ENCODE measurements around the gene ENG.

Gene ENG

DNA sequence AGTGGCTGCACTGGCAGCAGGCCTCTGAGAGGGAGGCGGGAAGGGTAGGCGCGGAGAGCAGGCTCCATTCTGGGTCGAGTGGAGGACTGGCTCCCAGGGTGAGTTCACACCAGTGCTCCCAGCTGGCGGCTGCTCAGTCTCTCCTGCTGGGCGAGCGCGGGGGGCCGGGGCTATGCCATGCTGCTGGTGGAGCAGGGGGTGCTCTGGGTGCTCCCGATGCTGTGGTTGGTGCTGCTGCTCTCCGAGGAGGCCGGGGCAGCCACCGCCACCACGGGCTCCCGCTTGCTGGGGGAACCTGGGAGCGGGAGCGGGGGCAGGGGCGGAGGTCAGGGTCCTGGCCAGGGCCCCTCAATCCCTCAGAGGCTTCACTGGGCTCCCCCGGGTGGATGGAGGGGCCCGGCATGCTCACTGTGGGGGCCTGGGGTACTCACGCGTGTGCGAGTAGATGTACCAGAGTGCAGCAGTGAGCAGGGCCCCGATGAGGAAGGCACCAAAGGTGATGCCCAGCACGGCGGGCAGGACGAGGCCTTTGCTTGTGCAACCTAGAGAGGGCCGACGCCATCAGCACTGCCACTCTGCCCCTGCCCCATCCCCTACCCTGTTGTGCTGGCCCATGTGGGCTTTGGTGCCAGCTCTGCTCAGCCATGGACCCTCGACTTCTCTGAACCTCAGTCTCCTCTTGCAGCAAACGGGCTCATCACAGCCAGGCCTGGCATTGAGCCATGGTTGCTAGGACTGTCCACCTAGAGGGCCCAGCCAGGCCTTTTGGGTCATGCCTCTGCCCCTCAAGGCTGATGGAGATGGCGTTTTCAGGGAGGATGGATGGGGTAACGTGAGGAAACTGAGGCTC, 38.7 kb downstream of the ENG start:
- no peak for DNase-seq (ENCODE audit: low read depth in 1 of 2, low spot score in 1 of 2)

DNA sequence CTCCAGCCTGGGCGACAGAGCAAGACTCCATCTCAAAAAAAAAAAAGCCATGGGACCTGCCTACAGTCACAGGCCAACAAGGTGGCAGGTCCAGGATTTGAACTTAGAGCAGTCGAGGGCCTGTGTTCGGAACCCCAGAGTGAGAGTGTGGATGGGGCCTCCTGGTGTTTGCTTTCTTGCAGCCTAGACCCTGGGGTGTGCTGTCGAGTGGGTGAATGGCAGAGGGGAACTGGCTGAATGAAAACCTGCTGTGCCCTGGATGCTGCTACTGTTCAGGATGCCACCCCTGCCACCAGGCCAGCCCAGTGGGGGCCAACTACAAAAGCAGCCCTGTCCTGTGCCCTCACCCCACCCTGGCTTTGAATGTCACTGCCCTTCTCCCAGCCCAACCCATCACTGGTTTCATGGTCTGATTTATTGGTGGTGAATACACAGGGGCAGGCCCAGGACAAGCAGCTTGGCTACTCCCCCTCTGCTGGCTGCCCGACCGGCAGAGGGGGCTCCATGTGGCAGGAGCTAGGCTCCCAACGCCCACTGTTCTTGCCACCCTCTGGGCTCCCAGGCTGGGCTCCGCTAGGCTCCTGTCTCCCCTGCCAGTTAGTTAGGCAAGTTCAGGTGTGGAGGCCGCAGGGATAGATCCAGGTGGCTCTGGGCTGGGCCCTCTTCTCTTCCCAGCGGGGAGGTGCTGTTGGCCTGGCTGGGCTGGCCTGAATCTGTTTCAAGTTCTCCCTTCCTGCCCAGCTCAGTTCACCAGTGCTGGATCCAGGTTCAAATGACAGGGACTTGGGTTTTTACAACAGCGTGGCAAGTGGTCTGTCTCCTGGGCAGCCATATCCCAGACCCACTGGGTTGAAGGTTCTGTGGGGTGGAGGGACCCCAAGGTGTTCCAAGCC, 39.6 kb downstream of the ENG start:
- DNase-seq (ENCODE audit: low read depth in 1 of 2, low spot score in 1 of 2) = no peak

DNA sequence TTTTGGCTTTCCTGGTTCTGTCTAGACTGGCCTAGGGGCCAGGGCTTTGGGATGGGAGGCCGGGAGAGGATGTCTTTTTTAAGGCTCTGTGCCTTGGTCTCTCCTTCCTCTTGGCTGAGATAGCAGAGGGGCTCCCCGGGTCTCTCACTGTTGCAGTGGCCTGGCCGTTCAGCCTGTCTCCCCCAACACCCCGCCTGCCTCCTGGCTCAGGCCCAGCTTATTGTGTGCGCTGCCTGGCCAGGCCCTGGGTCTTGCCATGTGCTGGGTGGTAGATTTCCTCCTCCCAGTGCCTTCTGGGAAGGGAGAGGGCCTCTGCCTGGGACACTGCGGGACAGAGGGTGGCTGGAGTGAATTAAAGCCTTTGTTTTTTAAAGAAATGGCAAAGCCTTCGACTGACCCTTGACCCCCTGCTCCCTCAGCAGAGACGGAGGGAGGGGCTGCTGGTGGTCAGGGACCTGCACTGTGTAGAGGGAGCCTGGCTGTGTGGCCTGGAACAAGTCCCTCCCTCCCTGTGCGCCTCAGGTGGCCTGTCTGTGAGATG, 40.7 kb downstream of the ENG start:
- DNase-seq (ENCODE audit: low read depth in 1 of 2, low spot score in 1 of 2) = no peak

DNA sequence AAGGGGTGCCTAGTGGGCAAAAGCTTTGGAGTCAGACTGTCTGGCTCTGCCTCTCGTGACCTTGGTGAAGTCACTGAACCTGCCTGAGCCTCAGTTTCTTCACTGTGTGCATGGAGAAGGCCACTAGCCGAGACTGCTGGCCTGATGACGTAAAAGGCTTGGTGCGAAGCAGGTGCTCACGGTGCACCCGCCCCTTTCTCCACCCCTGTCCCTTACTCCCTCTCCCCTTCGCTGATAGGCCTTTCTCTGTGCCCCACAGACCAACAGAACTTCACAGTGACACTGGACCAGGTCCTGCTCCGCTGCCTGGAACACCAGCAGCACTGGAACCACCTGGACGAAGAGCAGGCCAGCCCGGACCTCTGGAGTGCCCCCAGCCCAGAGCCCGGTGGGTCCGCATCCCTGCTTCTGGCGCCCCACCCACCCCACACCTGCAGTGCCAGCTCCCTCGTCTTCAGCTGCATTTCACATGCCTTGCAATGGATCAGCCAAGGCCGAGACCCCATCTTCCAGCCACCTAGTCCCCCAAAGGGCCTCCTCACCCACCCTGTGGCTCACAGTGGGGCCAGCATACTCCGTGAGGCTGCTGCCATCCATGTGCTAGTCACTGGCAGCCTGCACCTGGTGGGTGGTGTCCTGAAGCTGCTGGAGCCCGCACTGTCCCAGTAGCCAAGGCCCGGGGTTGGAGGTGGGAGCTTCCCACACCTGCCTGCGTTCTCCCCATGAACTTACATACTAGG, 41.4 kb downstream of the ENG start:
- DNase-seq (ENCODE audit: low read depth in 1 of 2, low spot score in 1 of 2) = no peak

DNA sequence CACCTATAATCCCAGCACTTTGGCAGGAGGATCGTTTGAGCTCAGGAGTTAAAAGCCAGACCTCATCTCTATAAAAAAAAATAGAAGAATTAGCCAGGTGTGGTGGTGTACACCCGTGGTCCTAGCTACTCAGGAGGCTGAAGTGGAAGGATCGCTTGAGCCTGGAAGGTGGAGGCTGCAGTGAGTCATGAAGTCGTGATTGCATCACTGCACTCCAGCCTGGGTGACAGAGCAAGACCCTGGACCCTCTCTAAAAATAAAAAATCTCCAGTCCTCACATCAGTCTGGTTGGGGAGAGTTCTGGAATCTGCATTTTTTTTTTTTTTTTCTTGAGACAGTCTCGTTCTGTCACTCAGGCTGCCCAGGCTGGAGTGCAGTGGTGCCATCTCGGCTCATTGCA, 42.4 kb downstream of the ENG start:
- no peak for DNase-seq (ENCODE audit: low read depth in 1 of 2, low spot score in 1 of 2)

DNA sequence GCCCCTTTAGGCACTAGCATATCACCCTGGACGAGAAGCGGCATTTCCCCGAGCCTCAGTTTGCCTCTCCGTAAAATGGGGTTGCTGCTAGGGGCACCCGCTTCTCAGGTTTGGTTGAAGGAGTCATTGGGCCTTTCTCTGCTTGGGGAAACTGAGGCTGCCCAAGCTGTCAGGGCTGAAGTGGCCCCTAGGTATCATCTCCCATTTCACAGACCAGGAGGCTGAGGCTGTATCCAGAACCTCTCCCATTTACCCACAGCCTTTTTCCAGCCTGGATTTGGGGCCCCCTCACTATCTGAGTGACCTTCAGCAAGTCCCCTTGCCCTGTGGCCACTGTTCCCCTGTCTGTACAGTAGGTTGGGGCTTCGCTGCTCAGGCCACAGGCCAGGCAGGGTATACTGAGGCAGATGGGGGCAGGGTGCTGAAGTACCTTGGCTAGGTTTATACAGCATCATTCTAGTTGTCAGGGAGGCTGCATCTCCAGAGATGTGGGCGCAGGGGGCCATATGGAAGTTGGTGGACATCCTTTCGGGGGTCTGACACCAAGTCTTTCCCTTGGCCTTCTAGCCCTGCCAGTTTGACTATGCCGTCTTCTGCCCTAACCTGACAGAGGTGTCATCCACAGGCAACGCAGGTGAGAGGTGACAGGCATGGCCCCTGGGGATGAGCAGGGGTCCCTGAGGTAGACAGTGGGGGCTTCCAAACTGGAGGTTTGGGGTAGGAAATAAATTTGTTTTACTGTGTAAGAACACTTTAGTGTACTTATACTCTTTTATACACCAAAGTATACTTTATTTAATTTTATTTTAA, 43.9 kb downstream of the ENG start:
- no peak for DNase-seq (ENCODE audit: low read depth in 1 of 2, low spot score in 1 of 2)

DNA sequence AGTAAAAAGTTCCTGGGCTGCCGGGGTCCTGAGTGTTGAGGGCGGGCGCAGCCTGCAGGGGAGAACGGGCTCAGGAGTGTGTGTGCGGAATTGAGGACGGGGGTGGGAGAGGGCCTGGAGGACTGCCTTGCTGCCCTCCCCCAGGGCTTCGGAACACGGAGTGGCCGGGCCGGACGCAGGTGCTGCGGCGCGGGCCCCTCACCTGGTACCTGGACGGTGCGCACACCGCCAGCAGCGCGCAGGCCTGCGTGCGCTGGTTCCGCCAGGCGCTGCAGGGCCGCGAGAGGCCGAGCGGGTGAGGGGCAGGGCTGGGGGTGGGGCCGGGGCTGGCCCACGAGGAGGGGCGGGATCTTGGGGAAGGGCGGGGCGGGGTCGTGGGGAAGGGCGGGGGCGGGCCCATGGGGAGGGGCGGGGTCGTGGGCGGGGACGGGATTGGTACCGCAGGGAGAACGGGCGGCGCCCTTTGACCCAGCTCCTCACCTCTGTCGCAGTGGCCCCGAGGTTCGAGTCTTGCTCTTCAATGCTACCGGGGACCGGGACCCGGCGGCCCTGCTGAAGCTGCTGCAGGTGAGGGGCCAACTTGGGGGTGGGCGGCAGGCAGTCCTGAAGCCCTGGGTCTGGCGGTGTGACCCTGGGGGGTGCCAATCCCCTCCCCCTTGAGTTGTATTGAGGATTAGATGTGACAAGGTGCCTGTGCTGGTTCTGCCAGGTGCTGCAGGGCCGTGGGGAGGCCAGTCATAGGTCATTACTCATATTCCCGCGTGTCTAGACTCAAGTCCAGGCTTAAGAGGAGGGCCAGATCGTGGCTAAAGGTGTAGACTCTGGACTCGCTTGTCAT, 44.7 kb downstream of the ENG start:
- DNase-seq (ENCODE audit: low read depth in 1 of 2, low spot score in 1 of 2) = no peak

DNA sequence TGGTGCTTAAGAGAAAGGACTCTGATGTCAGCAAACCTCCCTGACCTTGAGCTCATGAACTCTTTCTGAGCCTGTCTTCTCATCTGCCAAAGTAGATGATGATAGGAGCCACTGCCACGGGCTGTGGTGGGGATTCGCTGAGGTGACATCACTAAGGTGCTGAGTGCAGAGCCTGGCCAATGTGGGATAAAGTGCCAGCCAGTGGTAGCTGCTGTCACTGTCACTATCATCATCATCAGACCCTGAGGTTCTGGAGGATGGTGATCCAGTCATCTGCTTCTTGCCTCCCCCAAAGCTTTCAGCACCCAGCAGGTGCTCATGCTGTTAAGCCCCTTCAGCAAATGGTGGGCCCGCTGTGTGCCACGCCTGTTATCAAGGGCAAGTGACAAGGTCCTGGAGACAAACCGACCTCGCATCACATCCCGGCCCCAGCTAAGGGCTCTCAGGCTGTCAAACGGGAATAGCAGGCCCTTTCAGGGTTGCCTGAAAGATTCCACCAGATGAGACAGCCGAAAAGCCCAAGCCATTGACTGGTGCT, 45.4 kb downstream of the ENG start:
- no peak for DNase-seq (ENCODE audit: low read depth in 1 of 2, low spot score in 1 of 2)

DNA sequence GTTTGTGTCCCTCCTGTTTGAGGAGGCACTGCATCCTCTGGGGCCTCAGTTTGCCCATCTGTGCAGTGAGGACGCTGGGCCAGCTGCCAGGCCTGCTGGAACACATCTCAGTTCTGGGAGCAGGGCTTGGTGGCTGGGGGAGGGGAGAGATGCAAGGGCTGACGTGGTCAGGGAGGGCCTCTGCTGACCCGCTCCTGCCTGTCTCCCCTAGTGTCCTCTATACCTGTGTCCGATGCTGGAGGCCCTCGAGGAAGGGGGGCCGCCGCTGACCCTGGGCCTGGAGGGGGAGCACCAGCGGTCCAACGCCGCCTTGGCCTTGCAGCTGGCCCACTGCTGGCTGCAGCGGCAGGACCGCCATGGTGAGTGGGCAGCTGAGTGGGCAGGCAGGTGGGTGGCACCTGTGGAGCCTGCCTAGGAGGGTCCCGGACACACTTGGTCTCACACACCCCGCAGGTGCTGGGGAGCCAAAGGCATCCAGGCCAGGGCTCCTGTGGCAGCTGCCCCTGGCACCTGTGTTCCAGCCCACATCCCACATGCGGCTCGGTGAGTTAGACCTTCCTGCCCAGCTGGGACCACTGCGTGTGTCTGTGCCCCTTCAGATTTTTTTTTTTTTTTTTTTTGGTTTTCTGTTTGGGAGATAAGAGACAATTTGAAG, 46.0 kb downstream of the ENG start:
- DNase-seq (ENCODE audit: low read depth in 1 of 2, low spot score in 1 of 2) = no peak

DNA sequence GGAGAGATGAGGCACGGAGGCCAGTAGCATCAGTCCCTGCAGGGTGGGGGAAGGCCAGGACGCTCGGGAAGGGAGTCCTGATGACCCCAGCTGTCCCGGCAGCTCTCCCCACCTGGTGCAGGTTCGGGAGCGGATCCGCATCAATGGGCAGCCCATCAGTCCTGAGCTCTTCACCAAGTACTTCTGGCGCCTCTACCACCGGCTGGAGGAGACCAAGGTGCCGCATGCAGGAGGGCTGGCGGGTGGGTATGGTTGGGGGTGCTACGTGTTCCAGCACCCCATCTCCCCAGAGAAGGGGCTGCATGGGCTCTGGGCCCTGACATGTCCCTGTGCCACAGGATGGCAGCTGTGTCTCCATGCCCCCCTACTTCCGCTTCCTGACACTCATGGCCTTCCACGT, 47.6 kb downstream of the ENG start:
- DNase-seq (ENCODE audit: low read depth in 1 of 2, low spot score in 1 of 2) = no peak

DNA sequence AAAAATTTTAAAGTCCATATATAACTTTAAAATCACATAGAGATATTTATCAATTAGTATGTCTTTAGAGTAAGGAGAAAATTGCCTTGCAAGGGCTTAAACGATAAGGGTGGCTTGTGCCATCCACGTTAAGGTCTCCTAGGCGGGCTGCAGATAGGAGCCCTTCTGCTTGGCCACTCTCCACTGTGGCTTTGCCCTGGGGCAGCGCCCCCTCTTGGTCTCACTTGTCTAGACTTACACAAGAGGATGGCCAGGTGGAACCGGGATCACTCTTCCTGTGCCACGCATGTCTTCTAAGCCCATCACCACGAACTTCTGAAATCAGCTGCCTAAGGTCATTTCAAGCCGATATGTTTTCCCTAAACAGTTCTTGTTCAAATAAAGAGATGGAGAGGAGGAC, 48.8 kb downstream of the ENG start:
- no peak for DNase-seq (ENCODE audit: low read depth in 1 of 2, low spot score in 1 of 2)

DNA sequence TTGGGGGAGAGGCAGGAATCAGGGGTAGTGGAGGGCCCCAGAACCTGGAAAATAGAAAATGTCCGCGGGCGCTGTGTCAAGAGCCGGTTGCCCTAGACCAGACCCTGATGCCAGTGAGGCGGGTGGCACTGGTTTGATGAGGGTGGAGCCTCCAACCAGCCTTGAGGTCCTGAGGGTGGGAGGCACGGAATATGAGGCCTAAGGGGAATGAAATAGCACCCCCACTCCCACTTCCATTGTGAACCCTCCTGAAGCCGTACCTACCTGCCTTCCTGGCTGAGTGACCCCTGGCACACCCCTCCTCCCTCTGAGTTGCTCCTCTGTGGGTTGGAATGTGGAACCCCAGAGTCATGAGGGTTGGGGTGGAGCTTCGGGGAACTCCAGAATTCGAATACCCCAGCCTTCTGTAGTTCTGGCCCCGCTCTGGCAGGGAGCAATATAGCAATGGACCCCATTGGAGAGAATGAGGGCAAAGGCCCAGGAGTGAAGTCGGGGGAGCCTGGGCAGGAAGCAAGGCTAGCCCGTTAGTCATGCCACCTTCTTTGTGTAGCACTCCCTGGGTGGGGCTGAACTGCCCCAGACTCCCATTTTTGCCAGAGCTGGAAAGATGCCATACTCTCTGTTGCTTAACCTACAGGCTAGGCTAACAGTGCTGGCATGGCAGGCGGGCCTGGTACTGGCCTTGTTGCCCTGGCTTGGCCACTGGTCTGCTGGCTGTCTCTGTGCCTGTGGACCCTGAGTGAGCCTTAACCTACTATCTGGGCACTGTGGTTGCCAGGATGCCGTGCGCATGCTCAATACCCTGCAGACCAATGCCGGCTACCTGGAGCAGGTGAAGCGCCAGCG, 50.7 kb downstream of the ENG start:
- DNase-seq (ENCODE audit: low read depth in 1 of 2, low spot score in 1 of 2) = no peak

DNA sequence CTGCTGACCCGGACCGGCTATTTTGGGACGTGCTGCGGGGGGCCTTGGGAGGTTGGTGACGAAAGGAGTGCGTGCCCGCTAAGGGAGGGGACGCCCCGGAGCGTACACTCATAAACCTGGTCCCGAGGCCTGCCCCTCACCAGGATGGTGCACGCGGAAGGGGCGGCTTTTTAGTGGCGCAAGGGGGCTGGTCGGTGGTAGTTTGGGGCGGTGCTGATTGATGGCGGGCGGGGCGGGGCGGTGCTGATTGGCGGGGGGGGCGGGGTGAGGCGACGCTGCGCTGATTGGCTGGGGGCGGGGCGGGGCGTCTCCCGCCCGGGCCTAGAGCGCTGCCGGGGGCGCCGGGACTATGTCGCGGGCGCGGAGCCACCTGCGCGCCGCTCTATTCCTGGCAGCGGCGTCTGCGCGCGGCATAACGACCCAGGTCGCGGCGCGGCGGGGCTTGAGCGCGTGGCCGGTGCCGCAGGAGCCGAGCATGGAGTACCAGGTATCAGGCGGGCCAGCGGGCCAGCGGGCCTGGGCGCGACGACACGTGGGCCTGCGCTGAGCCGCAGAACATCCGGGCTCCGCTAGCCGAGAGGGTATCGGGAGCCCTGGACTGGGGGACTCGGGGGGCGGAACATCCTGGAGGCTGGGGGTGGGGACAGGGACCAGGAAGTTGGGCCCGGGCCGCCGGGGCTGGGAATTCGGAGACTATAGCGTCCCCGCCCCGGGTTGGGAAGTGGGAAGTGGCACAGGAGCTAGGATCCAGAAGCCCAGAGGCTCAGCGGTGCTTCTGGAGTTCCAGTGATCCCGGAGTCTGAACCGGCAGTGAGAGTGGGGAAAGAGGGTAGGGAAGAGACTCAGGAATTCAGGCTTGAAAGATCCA, 51.6 kb downstream of the ENG start, which contains the start of gene FPGS:
FPGS (plus strand) TSS at position 307 of the 868 bp plus-strand sequence; CDS start at position 350, 43 bp downstream.
- peak; percentile 58 to 73 for DNase-seq (ENCODE audit: low read depth in 1 of 2, low spot score in 1 of 2)

DNA sequence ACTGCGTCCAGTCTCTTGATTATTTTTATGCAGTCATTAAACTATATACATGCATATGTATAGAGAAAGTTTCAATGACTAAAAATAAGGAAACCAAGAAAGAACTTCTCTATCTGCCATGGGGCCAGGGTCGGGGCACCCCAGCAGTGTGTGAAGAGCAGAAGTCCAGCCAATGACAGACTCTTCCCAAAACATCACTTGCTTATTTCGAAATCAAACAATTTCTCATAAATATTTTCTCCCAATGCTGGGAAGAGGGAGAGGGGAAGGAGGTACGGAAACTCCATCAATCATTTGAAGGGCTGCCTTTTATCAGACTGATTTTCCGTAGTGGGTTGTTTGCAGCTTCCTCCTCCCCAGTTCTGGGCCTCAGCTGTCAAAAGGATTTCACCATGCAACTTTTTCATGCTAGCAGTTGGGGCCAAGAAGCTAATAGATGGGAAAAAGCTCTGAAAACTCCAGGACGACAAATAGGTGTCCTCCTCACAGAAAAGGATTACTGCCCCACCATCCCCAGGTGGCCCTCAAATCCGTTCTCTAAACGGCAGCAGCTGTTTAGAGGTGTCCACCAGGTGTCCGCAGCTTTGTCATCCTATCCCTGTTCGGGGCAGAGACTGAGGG, 52.4 kb downstream of the ENG start:
- DNase-seq (ENCODE audit: low read depth in 1 of 2, low spot score in 1 of 2) = no peak

DNA sequence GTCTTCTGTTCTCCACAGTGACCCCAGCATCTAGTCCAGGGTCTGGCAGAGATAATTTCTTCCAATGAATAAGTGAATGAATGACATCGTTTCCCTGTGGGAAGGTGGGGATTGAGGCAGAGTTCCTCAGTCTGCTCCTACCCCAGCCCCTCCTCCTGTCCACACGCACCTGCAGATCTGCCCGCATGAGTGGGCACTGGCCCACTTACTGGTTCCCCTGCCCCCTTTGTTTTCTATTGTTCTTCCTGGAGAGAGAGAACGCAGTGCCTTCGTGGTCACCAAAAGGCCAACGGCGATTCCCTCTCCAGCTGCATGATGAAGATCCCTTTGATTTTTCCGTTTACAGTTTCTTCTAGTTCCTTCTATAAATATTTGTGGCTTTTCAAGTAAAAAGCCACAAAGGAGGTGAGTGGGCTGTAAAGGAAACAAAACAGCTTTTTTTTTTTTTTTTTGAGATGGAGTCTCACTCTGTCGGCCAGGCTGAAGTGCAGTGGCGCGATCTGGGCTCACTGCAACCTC, 57.5 kb downstream of the ENG start:
- no peak for DNase-seq (ENCODE audit: low read depth in 1 of 2, low spot score in 1 of 2)

DNA sequence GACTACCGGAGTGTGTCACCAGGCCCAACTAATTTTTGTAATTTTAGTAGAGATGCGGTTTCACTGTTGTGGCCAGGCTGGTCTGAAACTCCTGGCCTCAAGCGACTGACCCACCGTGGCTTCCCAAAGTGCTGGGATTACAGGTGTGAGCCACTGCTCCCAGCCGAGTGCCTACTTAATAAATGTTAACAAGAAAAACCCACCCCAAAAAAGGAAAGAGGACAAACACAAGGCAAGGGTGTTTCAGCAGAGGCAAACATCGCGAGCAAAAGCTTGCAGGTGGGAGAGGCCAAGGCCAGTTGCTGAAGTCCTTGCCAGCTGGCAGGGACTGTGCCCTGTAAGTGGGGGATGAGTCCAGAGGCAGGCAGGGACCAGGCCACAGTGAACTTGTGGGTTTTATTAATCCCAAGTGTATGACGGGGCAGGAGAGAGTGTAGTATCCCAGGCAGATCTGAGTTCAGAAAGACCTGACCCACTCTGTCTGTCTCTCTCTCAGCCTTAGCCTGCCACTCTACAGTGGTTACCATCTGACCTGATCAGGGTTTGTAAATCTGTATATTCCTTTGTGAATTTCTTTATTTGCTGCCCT, 58.1 kb downstream of the ENG start:
- no peak for DNase-seq (ENCODE audit: low read depth in 1 of 2, low spot score in 1 of 2)
